GM12878 (cell line): ENCODE data around the gene ATP8B1. TPM values are rescaled to one million over a fixed set of nuclear protein-coding genes. Genes with fewer than 3 reads are reported as not detected.

Experiments used
- ATAC-seq: fragments of 200-7000 bp; cut with Tn5 transposase; 3 replicates; pipeline ENCODE4 v1.9.1; 2020; ENCODE audit warnings: mild to moderate bottlenecking, moderate library complexity
- BruUV-seq: library from RNA; stranded (reverse); fragments of 400-500 nt; replicated peaks from 2 replicates; lab custom pipeline; 2021; lab: Mats Ljungman, UMichigan
- CTCF ChIA-PET: fragments of 300-600 bp; sonication (Branson Sonifier 250); formaldehyde crosslinking; extraction: SDS; loops from one replicate; lab custom pipeline; 2021; ENCODE audit warnings: inconsistent platforms; lab: Yijun Ruan, JAX
- POLR2A ChIA-PET: fragments of 350-600 bp; formaldehyde crosslinking; extraction: SDS; loops from one replicate; lab custom pipeline; 2021; ENCODE audit warnings: inconsistent platforms; lab: Charles Lee
- RAD21 ChIA-PET: fragments of 300-600 bp; sonication (Branson Sonifier 250); formaldehyde crosslinking; loops from one replicate; lab custom pipeline; 2023; ENCODE audit warnings: antibody characterized with exemption; ENCODE audit not compliant: unreplicated experiment; lab: Charles Lee
- SMC1A ChIA-PET: fragments of 300-600 bp; sonication (Branson Sonifier 250); formaldehyde crosslinking; loops from one replicate; lab custom pipeline; 2023; ENCODE audit not compliant: unreplicated experiment, uncharacterized antibody; lab: Charles Lee
- DNase-seq: peaks from one replicate; pipeline ENCODE4 v3.0.0-alpha.2; 2011; ENCODE audit warnings: low read depth, low spot score
- FAIRE-seq: peaks from 3 replicates; lab custom pipeline; 2011; peaks lifted over from hg19 to GRCh38; lab: Jason Lieb, UNC
- H2AFZ ChIP-seq: 2 replicates; pipeline ENCODE4 v1.6.0; 2011; ENCODE audit warnings: low read depth, low read length, control low read depth; ENCODE audit not compliant: control insufficient read depth
- H3K27ac ChIP-seq: 2 replicates; pipeline ENCODE4 v1.5.1; 2011; ENCODE audit warnings: control low read depth; ENCODE audit not compliant: control insufficient read depth, insufficient read depth
- H3K27me3 ChIP-seq, 2 experiments: replicated peaks in 1 of 2; 2 replicates each; pipeline versions ENCODE4 v1.6.0 to v1.6.1; 2011; ENCODE audit warnings: low read length in 1 of 2; ENCODE audit not compliant: control insufficient read depth in 2 of 2, insufficient read depth in 2 of 2
- H3K36me3 ChIP-seq, 2 experiments: 2 replicates each; pipeline ENCODE4 v1.5.1; 2011; ENCODE audit warnings: low read length in 1 of 2; ENCODE audit not compliant: control insufficient read depth in 2 of 2, insufficient read depth in 2 of 2
- H3K4me1 ChIP-seq: 2 replicates; pipeline ENCODE4 v1.6.1; 2011; ENCODE audit warnings: mild to moderate bottlenecking, low read length, moderate library complexity, mixed read lengths; ENCODE audit not compliant: control insufficient read depth, insufficient read depth
- H3K4me2 ChIP-seq: 2 replicates; pipeline ENCODE4 v1.6.0; 2011; ENCODE audit warnings: control low read depth; ENCODE audit not compliant: control insufficient read depth, insufficient read depth
- H3K4me3 ChIP-seq: fragments of 200-600 bp; sonication (generic); 2 replicates; pipeline ENCODE4 v1.5.1; 2016
- H3K79me2 ChIP-seq: 2 replicates; pipeline ENCODE4 v1.6.0; 2011; ENCODE audit warnings: low read length; ENCODE audit not compliant: control insufficient read depth, insufficient read depth
- H3K9ac ChIP-seq: 2 replicates; pipeline ENCODE4 v1.8.0; 2011; ENCODE audit warnings: low read length, control low read depth, mixed read lengths; ENCODE audit not compliant: control insufficient read depth, insufficient read depth
- H3K9me3 ChIP-seq: replicated peaks from 3 replicates; pipeline ENCODE4 v1.5.1; 2011; ENCODE audit warnings: mild to moderate bottlenecking, low read length; ENCODE audit not compliant: control insufficient read depth, insufficient read depth
- H4K20me1 ChIP-seq: 2 replicates; pipeline ENCODE4 v1.6.0; 2011; ENCODE audit not compliant: control insufficient read depth, insufficient read depth
- BACH1 ChIP-seq: fragments of 450-650 bp; IDR thresholded peaks from 2 replicates; pipeline ENCODE4 v1.6.1; 2017; ENCODE audit warnings: mild to moderate bottlenecking, borderline replicate concordance
- E2F4 ChIP-seq: IDR thresholded peaks from 2 replicates; pipeline ENCODE4 v1.6.1; 2012; ENCODE audit warnings: low read depth, low read length, improper control_type of control experiment
- ELK1 ChIP-seq: IDR thresholded peaks from 2 replicates; pipeline ENCODE4 v1.6.1; 2012; ENCODE audit warnings: low read depth, low read length, improper control_type of control experiment
- EZH2 ChIP-seq: IDR thresholded peaks from 2 replicates; pipeline ENCODE4 v1.6.1; 2012; ENCODE audit warnings: low read depth, mild to moderate bottlenecking, control low read depth, inconsistent platforms, low read length, borderline replicate concordance; ENCODE audit not compliant: control insufficient read depth
- IKZF1 ChIP-seq: fragments of 450-650 bp; conservative IDR thresholded peaks from 2 replicates; pipeline ENCODE4 v1.6.1; 2017; ENCODE audit warnings: antibody characterized with exemption, mild to moderate bottlenecking
- IRF5 ChIP-seq: fragments of 450-650 bp; IDR thresholded peaks from 2 replicates; pipeline ENCODE4 v1.6.1; 2017; ENCODE audit warnings: borderline replicate concordance
- JUNB ChIP-seq: IDR thresholded peaks from 2 replicates; pipeline ENCODE4 v1.6.1; 2016; ENCODE audit warnings: antibody characterized with exemption, mild to moderate bottlenecking
- JUND ChIP-seq: IDR thresholded peaks from 2 replicates; pipeline ENCODE4 v1.6.1; 2012; ENCODE audit warnings: low read depth, mild to moderate bottlenecking, low read length, improper control_type of control experiment, moderate library complexity
- KDM1A ChIP-seq: fragments of 200-600 bp; sonication (generic); IDR thresholded peaks from 2 replicates; pipeline ENCODE4 v1.6.1; 2016; ENCODE audit warnings: borderline replicate concordance
- MEF2A ChIP-seq: IDR thresholded peaks from 2 replicates; pipeline ENCODE4 v1.6.1; 2011; ENCODE audit warnings: low read depth, mild to moderate bottlenecking, low read length, moderate library complexity; ENCODE audit not compliant: insufficient read depth
- NBN ChIP-seq: fragments of 450-650 bp; IDR thresholded peaks from 2 replicates; pipeline ENCODE4 v1.6.1; 2016
- NFYA ChIP-seq: IDR thresholded peaks from 2 replicates; pipeline ENCODE4 v1.6.1; 2011; ENCODE audit warnings: low read depth, mild to moderate bottlenecking, low read length, improper control_type of control experiment, borderline replicate concordance
- NR2C1 ChIP-seq: fragments of 450-650 bp; IDR thresholded peaks from 2 replicates; pipeline ENCODE4 v1.6.1; 2017; ENCODE audit warnings: antibody characterized with exemption, mild to moderate bottlenecking, moderate library complexity
- SP1 ChIP-seq: IDR thresholded peaks from one replicate; pipeline ENCODE4 v1.6.1; 2011; ENCODE audit warnings: low read depth, low read length
- YBX1 ChIP-seq: fragments of 450-650 bp; IDR thresholded peaks from 2 replicates; pipeline ENCODE4 v1.6.1; 2016; ENCODE audit warnings: antibody characterized with exemption
- WGBS: methylation state at CpG from one replicate; pipeline ENCODE4 v1.1.6; 2016; ENCODE audit warnings: low lambda C conversion rate; ENCODE audit not compliant: insufficient replicate concordance, insufficient coverage; ENCODE audit errors: missing lambda C conversion rate; 5-methylcytosine and 5-hydroxymethylcytosine counted together
- in situ Hi-C: fragments of 300-500 bp; cut with MboI; formaldehyde crosslinking; loops from 9 replicates; pipeline ENCODE4 v1.14.3; 2018; ENCODE audit warnings: mixed read lengths
- intact Hi-C: fragments of 100-400 bp; cut with micrococcal nuclease; formaldehyde crosslinking; loops from one replicate; pipeline ENCODE4 v1.14.2; 2022; ENCODE audit not compliant: unreplicated experiment
- polyA plus RNA-seq, 11 experiments: library from polyadenylated mRNA; depleted of rRNA in 4 of 11; unstranded in 6 of 11; stranded (reverse) in 5 of 11; fragments of >200 nt; fragmentation: Nextera tagmentation in 4 of 11; fragmentation: Illumina TruSeq in 1 of 11; extraction: Ambion mirVana in 4 of 11; extraction: Trizol in 1 of 11; gene quantifications; 1 replicate in 1 of 11; 2 replicates in 10 of 11; pipeline versions ENCODE4 v1.2.1 to v1.2.3, GENCODE V29; 2011 to 2016; ENCODE audit warnings: inconsistent platforms in 2 of 11, missing spikeins in 2 of 11, low read depth in 1 of 11
- total RNA-seq, 4 experiments: library from RNA; depleted of rRNA in 3 of 4; stranded (reverse); fragments of >200 nt in 3 of 4; fragmentation: Illumina TruSeq in 1 of 4; extraction: Trizol in 1 of 4; gene quantifications; 2 replicates each; pipeline versions ENCODE4 v1.2.1 to v1.2.3, GENCODE V29; 2013 to 2021

ATP8B1 gene
- total and polyA plus RNA-seq, 10 of the 15 experiments (the other 5 are each of a cell fraction or from before 2014, with no cell fraction given) = 0.03 to 0.37 (median 0.11) TPM

- Histone ChIP-seq H3K79me2 (no peaks in the 10 kb centered on the region), H3K36me3 (no peaks in the 10 kb centered on the region), H4K20me1 (no peaks in the 10 kb centered on the region), H3K4me2 (0 out of 2 replicates have a peak overlapping the region, but pooled peaks have one; percentile 62), H3K4me1 (no peaks in the 10 kb centered on the region), H2AFZ (no peak overlapping the region), H3K27ac (no peak overlapping the region), H3K9ac (no peak overlapping the region), H3K4me3 (no peak overlapping the region), H3K9me3 (no peaks in the 10 kb centered on the region; the same call in 2 of the 3 replicates), H3K27me3 (peaks cover 15 to 25% of the 10 kb centered on the region in 2 experiments)
- no peak for FAIRE-seq
- 75% methylated on average over 14 of the region's 14 CpGs for WGBS
- TF ChIP-seq IKZF1 (no peak), EZH2 (peak; percentile 93; the same call in 1 of the 2 replicates), NR2C1 (no peak), IRF5 (no peak)
- CTCF ChIA-PET = no interaction called here
- SMC1A ChIA-PET = interaction anchor here (0.7 to 0.9 kb wide), 2 partner anchors 53 to 75 kb away, joined by 3 read pairs; no protein-coding TSS in a partner anchor
- POLR2A ChIA-PET = interaction anchor here (0.9 kb wide), 1 partner anchor 9 kb away, joined by 3 read pairs; no protein-coding TSS in a partner anchor
- RAD21 ChIA-PET = no interaction called here
- no peak for ATAC-seq
- in situ Hi-C loops = no loop called here
- no peak for DNase-seq
- no TSS peak for BruUV-seq
- intact Hi-C loops = no loop called here
These were observed 1.8 kb downstream of the ATP8B1 start for GRCh38 chr18:57801325-57801724.

- H3K4me2 ChIP-seq = no peak overlapping the region
- ChIA-PET CTCF (no interaction called here), SMC1A (no interaction called here), POLR2A (no interaction called here), RAD21 (no interaction called here)
- no peaks in the 10 kb centered on the region for H4K20me1 ChIP-seq
- WGBS = 64% methylated on average over 4 of the region's 4 CpGs
- no peaks in the 10 kb centered on the region for H3K79me2 ChIP-seq
- peaks cover 11 to 15% of the 10 kb centered on the region in 2 experiments for H3K27me3 ChIP-seq
- ATAC-seq (no peak), DNase-seq (no peak), FAIRE-seq (no peak)
- no peaks in the 10 kb centered on the region for H3K36me3 ChIP-seq
- no peak overlapping the region for H3K4me3 ChIP-seq
- in situ Hi-C loops = no loop called here
- no peak overlapping the region for H3K27ac ChIP-seq
- intact Hi-C loops = no loop called here
- BruUV-seq = no TSS peak
- no peak overlapping the region for H3K9ac ChIP-seq
- no peaks in the 10 kb centered on the region; the same call in 2 of the 3 replicates for H3K9me3 ChIP-seq
- H2AFZ ChIP-seq = no peak overlapping the region
- H3K4me1 ChIP-seq = no peaks in the 10 kb centered on the region
- TF ChIP-seq NFYA (no peak), MEF2A (no peak), E2F4 (no peak), ELK1 (no peak), SP1 (no peak), NBN (no peak), KDM1A (no peak), JUND (no peak), YBX1 (no peak), BACH1 (no peak), JUNB (no peak)
These were observed 4.3 kb downstream of the ATP8B1 start for GRCh38 chr18:57798713-57799373.
